NCI-H2227 (cell line): ENCODE results near the gene OR51V1.

ENCODE experiments used
- DNase-seq: peaks from one replicate; lab custom pipeline; 2025; ENCODE audit not compliant: unreplicated experiment; lab: John Stamatoyannopoulos, UW

The OR51V1 gene

GRCh38 chr11:5231111-5231510 is 30.6 kb upstream of the OR51V1 start:
- DNase-seq = no peak

GRCh38 chr11:5230266-5230665 is 29.8 kb upstream of the OR51V1 start:
- DNase-seq = no peak

GRCh38 chr11:5229796-5230195 is 29.3 kb upstream of the OR51V1 start:
- DNase-seq = no peak

GRCh38 chr11:5229356-5229755 is 28.9 kb upstream of the OR51V1 start:
- DNase-seq = no peak

DNA sequence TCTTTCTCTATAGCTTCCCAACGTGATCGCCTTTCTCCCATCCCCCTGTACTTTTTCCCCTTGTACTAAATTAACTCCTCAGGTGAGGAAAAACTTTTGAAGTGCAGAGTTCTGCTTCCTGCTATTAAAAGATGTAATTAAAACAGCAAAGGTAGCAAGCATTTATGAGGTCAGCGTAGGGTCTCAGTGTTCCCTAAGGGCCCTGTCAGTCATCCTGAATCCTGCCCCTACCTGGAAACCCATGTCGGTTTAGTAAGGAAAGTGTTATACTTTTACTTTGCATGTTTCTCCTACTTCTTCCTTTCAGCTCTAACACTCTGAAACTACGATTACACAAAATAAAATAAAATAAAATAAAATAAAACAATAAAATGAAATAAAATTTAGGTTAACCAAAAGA is 27.6 kb upstream of the OR51V1 start:
- no peak for DNase-seq

DNA sequence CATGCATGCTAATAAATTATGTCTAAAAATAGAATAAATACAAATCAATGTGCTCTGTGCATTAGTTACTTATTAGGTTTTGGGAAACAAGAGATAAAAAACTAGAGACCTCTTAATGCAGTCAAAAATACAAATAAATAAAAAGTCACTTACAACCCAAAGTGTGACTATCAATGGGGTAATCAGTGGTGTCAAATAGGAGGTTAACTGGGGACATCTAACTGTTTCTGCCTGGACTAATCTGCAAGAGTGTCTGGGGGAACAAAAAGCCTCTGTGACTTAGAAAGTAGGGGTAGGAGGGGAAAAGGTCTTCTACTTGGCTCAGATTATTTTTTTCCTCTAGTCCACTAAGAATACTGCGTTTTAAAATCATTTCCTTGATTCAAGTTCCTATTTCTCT is 27.2 kb upstream of the OR51V1 start:
- no peak for DNase-seq

DNA sequence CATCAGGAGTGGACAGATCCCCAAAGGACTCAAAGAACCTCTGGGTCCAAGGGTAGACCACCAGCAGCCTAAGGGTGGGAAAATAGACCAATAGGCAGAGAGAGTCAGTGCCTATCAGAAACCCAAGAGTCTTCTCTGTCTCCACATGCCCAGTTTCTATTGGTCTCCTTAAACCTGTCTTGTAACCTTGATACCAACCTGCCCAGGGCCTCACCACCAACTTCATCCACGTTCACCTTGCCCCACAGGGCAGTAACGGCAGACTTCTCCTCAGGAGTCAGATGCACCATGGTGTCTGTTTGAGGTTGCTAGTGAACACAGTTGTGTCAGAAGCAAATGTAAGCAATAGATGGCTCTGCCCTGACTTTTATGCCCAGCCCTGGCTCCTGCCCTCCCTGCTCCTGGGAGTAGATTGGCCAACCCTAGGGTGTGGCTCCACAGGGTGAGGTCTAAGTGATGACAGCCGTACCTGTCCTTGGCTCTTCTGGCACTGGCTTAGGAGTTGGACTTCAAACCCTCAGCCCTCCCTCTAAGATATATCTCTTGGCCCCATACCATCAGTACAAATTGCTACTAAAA is 26.3 kb upstream of the OR51V1 start, which contains the start of gene HBB:
TSS of gene HBB (minus strand) at position 340 of the 579 bp plus-strand sequence. CDS start at position 290, 50 bp downstream.
- DNase-seq = no peak

DNA sequence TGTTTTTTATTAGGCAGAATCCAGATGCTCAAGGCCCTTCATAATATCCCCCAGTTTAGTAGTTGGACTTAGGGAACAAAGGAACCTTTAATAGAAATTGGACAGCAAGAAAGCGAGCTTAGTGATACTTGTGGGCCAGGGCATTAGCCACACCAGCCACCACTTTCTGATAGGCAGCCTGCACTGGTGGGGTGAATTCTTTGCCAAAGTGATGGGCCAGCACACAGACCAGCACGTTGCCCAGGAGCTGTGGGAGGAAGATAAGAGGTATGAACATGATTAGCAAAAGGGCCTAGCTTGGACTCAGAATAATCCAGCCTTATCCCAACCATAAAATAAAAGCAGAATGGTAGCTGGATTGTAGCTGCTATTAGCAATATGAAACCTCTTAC is 25.0 kb upstream of the OR51V1 start:
- DNase-seq = no peak

DNA sequence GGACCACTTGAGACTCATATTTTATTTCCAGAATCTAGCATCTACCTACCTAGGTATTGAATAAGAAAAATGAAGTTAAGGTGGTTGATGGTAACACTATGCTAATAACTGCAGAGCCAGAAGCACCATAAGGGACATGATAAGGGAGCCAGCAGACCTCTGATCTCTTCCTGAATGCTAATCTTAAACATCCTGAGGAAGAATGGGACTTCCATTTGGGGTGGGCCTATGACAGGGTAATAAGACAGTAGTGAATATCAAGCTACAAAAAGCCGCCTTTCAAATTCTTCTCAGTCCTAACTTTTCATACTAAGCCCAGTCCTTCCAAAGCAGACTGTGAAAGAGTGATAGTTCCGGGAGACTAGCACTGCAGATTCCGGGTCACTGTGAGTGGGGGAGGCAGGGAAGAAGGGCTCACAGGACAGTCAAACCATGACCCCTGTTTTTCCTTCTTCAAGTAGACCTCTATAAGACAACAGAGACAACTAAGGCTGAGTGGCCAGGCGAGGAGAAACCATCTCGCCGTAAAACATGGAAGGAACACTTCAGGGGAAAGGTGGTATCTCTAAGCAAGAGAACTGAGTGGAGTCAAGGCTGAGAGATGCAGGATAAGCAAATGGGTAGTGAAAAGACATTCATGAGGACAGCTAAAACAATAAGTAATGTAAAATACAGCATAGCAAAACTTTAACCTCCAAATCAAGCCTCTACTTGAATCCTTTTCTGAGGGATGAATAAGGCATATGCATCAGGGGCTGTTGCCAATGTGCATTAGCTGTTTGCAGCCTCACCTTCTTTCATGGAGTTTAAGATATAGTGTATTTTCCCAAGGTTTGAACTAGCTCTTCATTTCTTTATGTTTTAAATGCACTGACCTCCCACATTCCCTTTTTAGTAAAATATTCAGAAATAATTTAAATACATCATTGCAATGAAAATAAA is 24.3 kb upstream of the OR51V1 start:
- no peak for DNase-seq

GRCh38 chr11:5223686-5224085 is 23.2 kb upstream of the OR51V1 start:
- no peak for DNase-seq

- no peak for DNase-seq
These were observed 22.7 kb upstream of the OR51V1 start for GRCh38 chr11:5223146-5223545.

- no peak for DNase-seq
These were observed 9.9 kb upstream of the OR51V1 start for GRCh38 chr11:5210376-5210885.

DNA sequence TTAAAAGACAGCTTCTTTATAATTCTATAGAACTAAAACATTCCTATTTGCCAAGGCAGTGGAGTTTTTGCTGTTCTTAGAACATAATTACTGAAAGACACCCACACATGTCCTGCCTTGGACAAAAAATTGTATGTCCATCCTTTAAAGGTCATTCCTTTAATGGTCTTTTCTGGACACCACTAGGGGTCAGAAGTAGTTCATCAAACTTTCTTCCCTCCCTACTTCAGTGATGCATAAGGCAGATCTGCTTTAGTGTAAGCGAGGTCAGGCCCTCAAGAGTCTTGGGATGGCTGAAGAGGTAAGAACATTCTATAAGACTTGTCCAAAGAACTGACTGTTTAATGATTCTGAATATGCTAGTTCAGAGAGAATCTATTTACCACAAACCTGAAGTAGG is 4.3 kb upstream of the OR51V1 start:
- DNase-seq = no peak

GRCh38 chr11:5203366-5203765 is 2.9 kb upstream of the OR51V1 start:
- DNase-seq = no peak

GRCh38 chr11:5198285-5198684 is 2.2 kb downstream of the OR51V1 start:
- DNase-seq = no peak

GRCh38 chr11:5197536-5197935 is 2.9 kb downstream of the OR51V1 start:
- no peak for DNase-seq

DNA sequence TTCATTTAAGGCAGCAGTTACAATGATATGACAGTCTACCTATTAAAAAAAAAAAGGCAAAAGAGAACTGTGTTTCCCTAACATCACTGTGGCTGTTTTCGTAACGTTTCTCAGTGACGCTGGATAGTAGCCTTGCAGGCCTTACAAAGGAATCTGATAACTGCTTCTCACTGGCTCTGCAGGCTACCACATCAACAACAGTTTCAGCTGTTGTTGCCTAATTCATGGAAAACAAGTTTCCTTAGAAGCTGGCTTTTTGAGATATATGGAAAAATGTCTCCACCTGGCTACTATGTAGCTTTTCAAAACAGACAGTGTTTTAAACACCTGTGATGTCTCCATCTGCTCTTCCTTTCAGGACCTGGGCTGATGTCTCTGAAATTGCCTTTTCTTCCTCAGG is 3.8 kb downstream of the OR51V1 start:
- no peak for DNase-seq

DNA sequence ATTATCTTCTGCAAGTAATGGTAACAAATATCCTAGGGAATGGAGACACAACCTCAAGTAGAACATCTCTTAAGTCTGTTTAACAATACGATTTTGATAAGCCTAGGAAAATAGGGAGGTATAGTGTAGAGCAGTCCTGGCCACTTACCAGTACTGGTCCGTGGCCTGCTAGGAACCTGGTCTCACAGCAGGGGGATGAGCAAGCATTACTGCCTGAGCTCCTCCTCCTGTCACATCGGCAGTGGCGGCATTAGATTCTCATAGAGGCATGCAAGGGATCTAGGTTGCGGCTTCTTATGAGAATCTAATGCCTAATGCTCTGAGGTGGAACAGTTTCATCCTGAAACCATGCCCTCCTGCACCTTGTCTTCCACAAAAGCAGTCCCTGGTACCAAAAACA is 4.4 kb downstream of the OR51V1 start:
- DNase-seq = no peak

DNA sequence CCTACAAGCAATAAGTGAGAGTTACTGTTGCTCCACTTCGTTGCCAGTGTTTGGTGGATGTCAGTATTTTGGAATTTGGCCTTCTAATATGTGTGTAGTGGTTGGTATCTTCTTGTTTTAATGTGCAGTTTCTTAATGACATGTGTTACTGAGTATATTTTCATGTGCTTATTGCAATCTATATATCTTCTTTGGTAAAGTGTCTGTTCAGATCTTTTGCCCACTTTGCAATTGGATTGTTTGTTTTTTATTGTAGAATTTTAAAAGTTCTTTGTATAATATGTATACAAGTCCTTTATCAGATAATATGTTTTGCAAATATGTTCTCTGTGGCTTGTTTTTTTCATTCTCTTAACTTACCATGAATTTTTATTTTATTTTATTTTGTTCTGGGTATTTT is 7.7 kb downstream of the OR51V1 start:
- no peak for DNase-seq

- no peak for DNase-seq
These were observed 12.3 kb downstream of the OR51V1 start for GRCh38 chr11:5188201-5188600.

DNA sequence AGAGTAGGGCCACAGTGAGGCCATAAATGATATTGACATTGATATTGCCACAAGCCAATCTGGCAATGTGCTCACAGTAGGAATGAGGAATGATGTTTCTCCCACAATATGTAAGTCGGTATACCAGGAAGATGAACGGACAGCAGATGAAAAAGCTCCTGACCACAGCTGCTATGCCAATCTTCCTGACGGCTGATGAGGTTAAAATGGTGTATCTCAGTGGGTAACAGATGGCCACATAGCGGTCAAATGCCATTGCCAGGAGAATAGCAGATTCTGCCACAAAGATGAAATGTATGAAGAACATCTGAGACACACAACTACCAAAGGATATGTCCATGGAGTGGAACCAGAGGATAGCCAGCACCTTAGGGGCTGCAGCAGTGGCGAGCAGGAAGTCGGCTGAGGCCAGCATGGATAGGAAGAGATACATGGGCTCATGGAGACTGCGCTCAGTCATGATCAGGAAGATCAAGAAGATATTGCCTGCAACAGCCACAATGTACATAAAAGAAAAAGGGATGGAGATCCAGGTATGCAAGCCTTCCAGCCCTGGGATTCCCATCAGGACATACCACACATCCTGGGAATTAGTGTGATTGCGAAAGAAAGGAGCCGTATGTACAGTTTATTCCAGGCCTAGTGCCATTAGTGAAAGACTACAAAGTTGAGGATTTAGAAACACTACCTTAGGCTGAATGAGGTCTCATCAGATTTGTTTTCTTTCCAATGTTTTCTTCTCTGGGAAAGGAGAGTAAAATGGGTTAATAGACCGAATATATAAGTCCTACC is 22.2 kb downstream of the OR51V1 start:
- DNase-seq = no peak
